ENCODE data around the gene BASP1. TPM values are rescaled to one million over a fixed set of nuclear protein-coding genes. Genes with fewer than 3 reads are reported as not detected.
"Not testable (repeated sequence)": the region's sequence is repeated elsewhere in the genome, so short reads cannot be mapped to it uniquely, and the experiment has no call there.

Gene BASP1
- total RNA-seq, 3 donors from 2014 or later, result 19.9 to 50.1 (median 34.9) TPM

- H3K27me3 ChIP-seq, result no peaks in the 10 kb centered on the region
- no peaks in the 10 kb centered on the region for H3K4me1 ChIP-seq
- no peak overlapping the region for H3K4me3 ChIP-seq
- intact Hi-C loops (cut with DNase I; ENCODE audit: low total_unique reads), result no loop called here
- no peaks in the 10 kb centered on the region for H3K9me3 ChIP-seq
- TF ChIP-seq POLR2AphosphoS5 (IDR thresholded peaks at IDR 0.05) (no peak), POLR2A (IDR thresholded peaks at IDR 0.05) (no peak), CTCF (IDR thresholded peaks at IDR 0.05) (no peak)
- no peak overlapping the region for H3K27ac ChIP-seq
- no peak for DNase-seq (ENCODE audit: low spot score in 2 of 2)
- no peaks in the 10 kb centered on the region for H3K36me3 ChIP-seq
Observed at GRCh38 chr5:17312358-17312757, 94.9 kb downstream of the BASP1 start.

GRCh38 chr5:17314907-17315471, 97.6 kb downstream of the BASP1 start:
- TF ChIP-seq CTCF (IDR thresholded peaks at IDR 0.05), result no peak
- TF ChIP-seq POLR2A (IDR thresholded peaks at IDR 0.05), result no peak
- no peak for TF ChIP-seq POLR2AphosphoS5 (IDR thresholded peaks at IDR 0.05)
- intact Hi-C loops (cut with DNase I; ENCODE audit: low total_unique reads), result no loop called here
- H3K4me1 ChIP-seq, result no peaks in the 10 kb centered on the region
- no peaks in the 10 kb centered on the region for H3K36me3 ChIP-seq
- no peak overlapping the region for H3K4me3 ChIP-seq
- H3K9me3 ChIP-seq, result no peaks in the 10 kb centered on the region
- H3K27me3 ChIP-seq, result no peaks in the 10 kb centered on the region
- DNase-seq (ENCODE audit: low spot score in 2 of 2), result no peak
- no peak overlapping the region for H3K27ac ChIP-seq

- Histone ChIP-seq H3K4me3 (no peak overlapping the region), H3K36me3 (no peaks in the 10 kb centered on the region), H3K27ac (no peak overlapping the region), H3K27me3 (no peaks in the 10 kb centered on the region), H3K4me1 (no peaks in the 10 kb centered on the region), H3K9me3 (no peaks in the 10 kb centered on the region)
- DNase-seq (ENCODE audit: low spot score in 2 of 2), result no peak
- no peak for TF ChIP-seq POLR2AphosphoS5 (IDR thresholded peaks at IDR 0.05)
- TF ChIP-seq CTCF (IDR thresholded peaks at IDR 0.05), result no peak
- intact Hi-C loops (cut with DNase I; ENCODE audit: low total_unique reads), result no loop called here
Observed at GRCh38 chr5:17315710-17316221, 98.3 kb downstream of the BASP1 start.

- intact Hi-C loops (cut with DNase I; ENCODE audit: low total_unique reads), result no loop called here
- no peak for DNase-seq (ENCODE audit: low spot score in 2 of 2)
- Histone ChIP-seq H3K27ac (no peak overlapping the region), H3K9me3 (no peaks in the 10 kb centered on the region), H3K4me1 (no peaks in the 10 kb centered on the region), H3K27me3 (no peaks in the 10 kb centered on the region), H3K4me3 (no peak overlapping the region), H3K36me3 (no peaks in the 10 kb centered on the region)
- TF ChIP-seq POLR2A (IDR thresholded peaks at IDR 0.05) (no peak), CTCF (IDR thresholded peaks at IDR 0.05) (no peak), POLR2AphosphoS5 (IDR thresholded peaks at IDR 0.05) (no peak)
Observed at GRCh38 chr5:17316970-17317459, 99.6 kb downstream of the BASP1 start.

GRCh38 chr5:17317473-17317872, 100.0 kb downstream of the BASP1 start:
- no peak overlapping the region for H3K27ac ChIP-seq
- intact Hi-C loops (cut with DNase I; ENCODE audit: low total_unique reads), result no loop called here
- DNase-seq (ENCODE audit: low spot score in 2 of 2), result no peak

GRCh38 chr5:17319095-17319494, 101.7 kb downstream of the BASP1 start:
- not testable (repeated sequence) for H3K27me3 ChIP-seq

More at GRCh38 chr5:17317473-17317872, 100.0 kb downstream of the BASP1 start:
- Histone ChIP-seq H3K9me3 (no peaks in the 10 kb centered on the region), H3K4me1 (no peaks in the 10 kb centered on the region), H3K4me3 (no peak overlapping the region), H3K36me3 (no peaks in the 10 kb centered on the region), H3K27me3 (no peaks in the 10 kb centered on the region)
- TF ChIP-seq POLR2A (IDR thresholded peaks at IDR 0.05) (no peak), POLR2AphosphoS5 (IDR thresholded peaks at IDR 0.05) (no peak), CTCF (IDR thresholded peaks at IDR 0.05) (no peak)

More at GRCh38 chr5:17319095-17319494, 101.7 kb downstream of the BASP1 start:
- H3K36me3 ChIP-seq; H3K9me3 ChIP-seq; intact Hi-C loops (cut with DNase I; ENCODE audit: low total_unique reads); DNase-seq (ENCODE audit: low spot score in 2 of 2); H3K27ac ChIP-seq; H3K4me1 ChIP-seq; H3K4me3 ChIP-seq: not testable (repeated sequence)
